BLaER1 (cell line): ENCODE measurements around the gene TOPORS.

Experiments
- H3K27ac ChIP-seq: shearing (Covaris generic); formaldehyde crosslinking; 2 replicates; pipeline ENCODE4 v1.8.1; 2022
- H3K27me3 ChIP-seq: shearing (Covaris generic); formaldehyde crosslinking; 2 replicates; pipeline ENCODE4 v1.8.1; 2022
- H3K36me3 ChIP-seq: shearing (Covaris generic); formaldehyde crosslinking; 2 replicates; pipeline ENCODE4 v1.8.1; 2022
- H3K4me1 ChIP-seq: shearing (Covaris generic); formaldehyde crosslinking; 2 replicates; pipeline ENCODE4 v1.8.1; 2022
- H3K4me2 ChIP-seq: shearing (Covaris generic); formaldehyde crosslinking; 2 replicates; pipeline ENCODE4 v1.8.1; 2022
- H3K4me3 ChIP-seq: shearing (Covaris generic); formaldehyde crosslinking; 2 replicates; pipeline ENCODE4 v1.8.1; 2022
- H3K9ac ChIP-seq: shearing (Covaris generic); formaldehyde crosslinking; 2 replicates; pipeline ENCODE4 v1.8.1; 2022
- H3K9me3 ChIP-seq: shearing (Covaris generic); formaldehyde crosslinking; 2 replicates; pipeline ENCODE4 v1.8.1; 2022
- H4K20me1 ChIP-seq: shearing (Covaris generic); formaldehyde crosslinking; 2 replicates; pipeline ENCODE4 v1.8.1; 2022
- Cebpa-rat ChIP-seq: shearing (Covaris generic); IDR thresholded peaks from 2 replicates; pipeline ENCODE4 v1.8.1; 2022

Gene TOPORS

DNA sequence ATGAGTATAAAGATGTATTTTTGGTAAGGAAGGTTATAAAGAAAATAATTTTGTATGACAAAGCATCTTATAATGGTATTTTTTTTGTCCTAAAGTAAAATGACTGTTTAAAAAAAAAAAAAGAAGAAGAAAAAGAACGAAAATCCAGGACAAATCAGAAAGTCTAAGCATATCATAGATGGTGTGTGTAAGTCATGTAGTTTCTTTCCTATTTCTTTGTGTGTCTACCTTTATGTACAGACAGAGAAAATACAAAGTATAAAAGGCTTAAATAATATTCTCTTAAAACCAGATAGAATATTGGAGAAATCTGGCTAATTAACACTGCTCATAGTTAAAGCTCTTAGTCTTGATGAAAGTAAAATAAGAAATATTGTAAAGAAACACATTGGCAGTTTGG, 34.1 kb downstream of the TOPORS start:
- H3K36me3 ChIP-seq, result peaks cover 41% of the 10 kb centered on the region
- no peaks in the 10 kb centered on the region for H4K20me1 ChIP-seq
- H3K9me3 ChIP-seq, result peaks cover 83% of the 10 kb centered on the region
- TF ChIP-seq Cebpa-rat, result no peak
- no peak overlapping the region for H3K4me2 ChIP-seq
- no peaks in the 10 kb centered on the region for H3K27me3 ChIP-seq
- H3K27ac ChIP-seq, result no peak overlapping the region
- H3K4me3 ChIP-seq, result no peak overlapping the region
- peaks cover under 1% of the 10 kb centered on the region; the same call in 1 of the 2 replicates for H3K4me1 ChIP-seq
- no peak overlapping the region for H3K9ac ChIP-seq

DNA sequence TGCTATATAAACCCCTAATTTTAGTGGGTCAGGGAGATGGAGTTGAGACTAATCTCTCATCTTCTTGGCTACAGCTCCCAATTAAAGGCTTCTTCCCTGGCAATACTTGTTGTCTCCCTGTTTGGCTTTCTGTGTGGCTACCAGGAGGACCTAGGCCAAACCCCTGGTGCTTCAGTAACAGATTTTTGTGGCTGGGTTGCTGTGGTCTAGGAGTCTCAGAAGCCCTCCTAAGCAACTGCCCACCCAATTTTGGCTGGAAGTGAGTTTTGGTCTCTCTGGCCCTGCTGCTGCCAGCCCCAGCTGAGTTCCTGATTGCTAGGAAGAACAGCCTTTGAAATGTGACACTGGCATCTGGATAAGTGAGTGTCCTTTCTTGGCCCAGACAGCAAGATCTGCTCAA, 36.1 kb downstream of the TOPORS start:
- H3K27ac ChIP-seq, result no peak overlapping the region
- H3K4me2 ChIP-seq, result no peak overlapping the region
- H4K20me1 ChIP-seq, result no peaks in the 10 kb centered on the region
- H3K9ac ChIP-seq, result no peak overlapping the region
- H3K4me3 ChIP-seq, result no peak overlapping the region
- H3K9me3 ChIP-seq, result peaks cover 70% of the 10 kb centered on the region
- H3K4me1 ChIP-seq, result no peaks in the 10 kb centered on the region
- peaks cover 35% of the 10 kb centered on the region for H3K36me3 ChIP-seq
- TF ChIP-seq Cebpa-rat, result no peak
- no peaks in the 10 kb centered on the region for H3K27me3 ChIP-seq

GRCh38 chr9:32508728-32509127, 43.7 kb downstream of the TOPORS start:
- Histone ChIP-seq H3K27me3 (no peaks in the 10 kb centered on the region), H3K36me3 (peaks cover 14% of the 10 kb centered on the region; the same call in 1 of the 2 replicates), H3K9ac (no peak overlapping the region), H3K4me3 (no peak overlapping the region), H3K9me3 (peaks cover 6% of the 10 kb centered on the region), H3K4me1 (no peaks in the 10 kb centered on the region), H3K4me2 (no peak overlapping the region), H4K20me1 (no peaks in the 10 kb centered on the region), H3K27ac (no peak overlapping the region)
- no peak for TF ChIP-seq Cebpa-rat

DNA sequence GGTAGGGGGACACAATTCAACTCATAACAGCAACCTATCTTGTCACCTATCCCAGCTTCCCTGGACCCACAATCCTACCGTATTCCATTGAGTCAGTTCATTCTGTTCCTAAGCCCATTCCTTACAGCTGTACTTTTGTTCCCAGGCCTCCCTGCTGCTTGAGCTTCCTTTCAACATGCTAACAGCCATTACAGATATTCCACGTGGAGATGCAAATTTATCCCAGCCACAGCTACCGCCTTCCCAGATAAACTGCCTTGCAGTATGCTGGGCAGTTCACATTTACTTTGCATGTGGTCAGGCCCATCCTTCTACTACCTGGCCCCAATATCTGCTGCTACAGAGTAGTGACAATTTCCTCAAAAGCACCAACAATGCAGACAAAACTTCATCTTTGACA, 49.4 kb downstream of the TOPORS start:
- peaks cover 31% of the 10 kb centered on the region for H3K36me3 ChIP-seq
- TF ChIP-seq Cebpa-rat, result no peak
- H3K27ac ChIP-seq, result no peak overlapping the region
- no peak overlapping the region for H3K4me2 ChIP-seq
- H3K9ac ChIP-seq, result no peak overlapping the region
- no peaks in the 10 kb centered on the region for H3K27me3 ChIP-seq
- no peaks in the 10 kb centered on the region for H3K9me3 ChIP-seq
- no peaks in the 10 kb centered on the region for H4K20me1 ChIP-seq
- no peak overlapping the region for H3K4me3 ChIP-seq
- H3K4me1 ChIP-seq, result no peaks in the 10 kb centered on the region

GRCh38 chr9:32502464-32502863, 49.9 kb downstream of the TOPORS start:
- Histone ChIP-seq H3K27ac (no peak overlapping the region), H3K27me3 (no peaks in the 10 kb centered on the region), H3K36me3 (peaks cover 35% of the 10 kb centered on the region), H3K4me3 (no peak overlapping the region), H3K4me1 (no peaks in the 10 kb centered on the region), H3K4me2 (no peak overlapping the region), H4K20me1 (no peaks in the 10 kb centered on the region), H3K9ac (no peak overlapping the region), H3K9me3 (no peaks in the 10 kb centered on the region)
- no peak for TF ChIP-seq Cebpa-rat

DNA sequence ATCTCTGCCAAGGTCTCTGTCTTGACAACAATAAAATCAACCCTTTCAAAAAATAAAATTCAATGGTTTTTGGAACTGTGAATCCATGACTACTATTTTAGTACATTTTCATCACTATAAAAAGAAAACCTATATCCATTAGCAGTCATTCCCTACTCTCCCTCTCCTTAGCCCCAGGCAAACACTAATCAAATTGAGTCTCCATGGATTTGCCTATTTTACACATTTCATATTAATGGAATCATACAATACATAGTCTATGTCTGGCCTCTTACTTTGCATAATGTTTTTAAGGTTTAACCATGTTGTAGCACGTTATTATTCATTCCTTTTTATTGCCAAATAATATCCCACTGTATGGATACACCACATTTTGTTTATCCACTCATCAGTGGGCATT, 50.5 kb downstream of the TOPORS start:
- TF ChIP-seq Cebpa-rat, result no peak
- H3K27ac ChIP-seq, result no peak overlapping the region
- no peaks in the 10 kb centered on the region for H3K27me3 ChIP-seq
- no peaks in the 10 kb centered on the region for H3K9me3 ChIP-seq
- H3K36me3 ChIP-seq, result peaks cover 35% of the 10 kb centered on the region
- H3K4me2 ChIP-seq, result no peak overlapping the region
- H3K4me1 ChIP-seq, result no peaks in the 10 kb centered on the region
- H3K9ac ChIP-seq, result no peak overlapping the region
- H4K20me1 ChIP-seq, result no peaks in the 10 kb centered on the region
- H3K4me3 ChIP-seq, result no peak overlapping the region

DNA sequence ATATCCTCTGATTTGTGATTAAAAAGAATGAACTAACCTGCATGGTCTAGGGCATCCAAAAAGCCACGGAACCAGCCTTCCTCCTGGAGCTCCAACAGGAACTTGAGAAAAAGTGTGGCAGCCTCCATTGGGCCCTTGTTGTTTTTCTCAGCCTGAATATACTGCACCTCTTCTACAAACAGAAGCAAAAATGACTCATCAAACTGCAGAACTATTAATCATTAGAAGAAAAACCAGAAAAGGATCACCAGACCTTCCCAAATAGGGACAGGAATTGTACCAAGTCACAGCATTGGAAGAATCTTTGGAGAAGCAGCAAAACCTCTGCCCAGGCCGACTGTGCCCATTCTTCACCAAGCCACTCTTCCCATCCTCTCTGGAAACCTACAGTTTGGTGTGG, 51.6 kb downstream of the TOPORS start:
- no peaks in the 10 kb centered on the region for H4K20me1 ChIP-seq

GRCh38 chr9:32497921-32498320, 54.5 kb downstream of the TOPORS start:
- no peaks in the 10 kb centered on the region for H3K27me3 ChIP-seq
- H4K20me1 ChIP-seq, result no peaks in the 10 kb centered on the region
- TF ChIP-seq Cebpa-rat, result no peak
- no peaks in the 10 kb centered on the region for H3K4me1 ChIP-seq
- no peaks in the 10 kb centered on the region for H3K9me3 ChIP-seq
- H3K4me2 ChIP-seq, result no peak overlapping the region
- peaks cover 55% of the 10 kb centered on the region for H3K36me3 ChIP-seq
- H3K4me3 ChIP-seq, result no peak overlapping the region
- no peak overlapping the region for H3K27ac ChIP-seq
- no peak overlapping the region for H3K9ac ChIP-seq

More for the DNA sequence above, 51.6 kb downstream of the TOPORS start:
- Histone ChIP-seq H3K4me1 (no peaks in the 10 kb centered on the region), H3K9me3 (no peaks in the 10 kb centered on the region), H3K36me3 (peaks cover 43% of the 10 kb centered on the region), H3K27ac (no peak overlapping the region), H3K4me2 (no peak overlapping the region), H3K9ac (no peak overlapping the region), H3K27me3 (no peaks in the 10 kb centered on the region), H3K4me3 (no peak overlapping the region)
- TF ChIP-seq Cebpa-rat, result no peak

GRCh38 chr9:32490601-32491000, 61.8 kb downstream of the TOPORS start:
- peaks cover 55% of the 10 kb centered on the region for H3K36me3 ChIP-seq
- no peak overlapping the region for H3K4me2 ChIP-seq
- no peaks in the 10 kb centered on the region for H3K4me1 ChIP-seq
- no peaks in the 10 kb centered on the region for H3K9me3 ChIP-seq
- H3K27ac ChIP-seq, result no peak overlapping the region
- no peaks in the 10 kb centered on the region for H3K27me3 ChIP-seq
- H3K4me3 ChIP-seq, result no peak overlapping the region
- no peak overlapping the region for H3K9ac ChIP-seq
- H4K20me1 ChIP-seq, result no peaks in the 10 kb centered on the region
- TF ChIP-seq Cebpa-rat, result no peak
